Glomerular visceral epithelial cell (primary cell): Measurements from ENCODE around the gene KRTAP5-10.
"Not testable (repeated sequence)": the region's sequence is repeated elsewhere in the genome, so short reads cannot be mapped to it uniquely, and the experiment has no call there.

Source experiments
- DNase-seq: peaks from one replicate; pipeline ENCODE4 v3.0.0-alpha.2; 2016; ENCODE audit errors: extremely low spot score

The KRTAP5-10 gene

GRCh38 chr11:71565263-71565662 lies at the start of gene KRTAP5-10:
Gene KRTAP5-10, plus strand, starts transcription at chr11:71565563. Its CDS starts 25 bp downstream, at chr11:71565588.
- DNase-seq: no peak

GRCh38 chr11:71518506-71519471 lies 46.6 kb upstream of the KRTAP5-10 start:
- no peak for DNase-seq

- DNase-seq: no peak
Observed at GRCh38 chr11:71519546-71519945, 45.8 kb upstream of the KRTAP5-10 start.

- DNase-seq: no peak
Observed at GRCh38 chr11:71525188-71525937, 40.0 kb upstream of the KRTAP5-10 start.

GRCh38 chr11:71525938-71526495 lies 39.3 kb upstream of the KRTAP5-10 start:
- DNase-seq: no peak

- not testable (repeated sequence) for DNase-seq
Observed at GRCh38 chr11:71526796-71527575, 38.4 kb upstream of the KRTAP5-10 start, which contains the start of gene KRTAP5-7. Gene KRTAP5-7, plus strand, starts transcription at chr11:71527267. Its CDS starts 34 bp downstream, at chr11:71527301.

GRCh38 chr11:71527576-71528210 lies 37.7 kb upstream of the KRTAP5-10 start:
- no peak for DNase-seq

GRCh38 chr11:71530602-71531001 lies 34.8 kb upstream of the KRTAP5-10 start:
- no peak for DNase-seq

- DNase-seq: no peak
Observed at GRCh38 chr11:71532036-71532610, 33.2 kb upstream of the KRTAP5-10 start.

- not testable (repeated sequence) for DNase-seq
Observed at GRCh38 chr11:71534711-71535608, 30.4 kb upstream of the KRTAP5-10 start.

GRCh38 chr11:71535825-71536224 lies 29.5 kb upstream of the KRTAP5-10 start:
- no peak for DNase-seq

GRCh38 chr11:71537537-71537936 lies 27.8 kb upstream of the KRTAP5-10 start:
- DNase-seq: no peak

- DNase-seq: not testable (repeated sequence)
Observed at GRCh38 chr11:71537977-71538665, 27.2 kb upstream of the KRTAP5-10 start, which contains the start of gene KRTAP5-8. Gene KRTAP5-8, plus strand, starts transcription at chr11:71538025. Its CDS starts 31 bp downstream, at chr11:71538056.

GRCh38 chr11:71538666-71538990 lies 26.7 kb upstream of the KRTAP5-10 start:
- no peak for DNase-seq

GRCh38 chr11:71539017-71539416 lies 26.3 kb upstream of the KRTAP5-10 start:
- no peak for DNase-seq

- not testable (repeated sequence) for DNase-seq
Observed at GRCh38 chr11:71539971-71540370, 25.4 kb upstream of the KRTAP5-10 start.

GRCh38 chr11:71540521-71541304 lies 24.6 kb upstream of the KRTAP5-10 start:
- DNase-seq: not testable (repeated sequence)

GRCh38 chr11:71542382-71542781 lies 23.0 kb upstream of the KRTAP5-10 start:
- DNase-seq: no peak
